HEK293 (cell line): ENCODE data around the gene NELL1.

Experiments used
- CTCF ChIA-PET: fragments of 350-600 bp; formaldehyde crosslinking; extraction: SDS; loops from one replicate; lab custom pipeline; 2021; ENCODE audit warnings: antibody characterized with exemption; lab: Yijun Ruan, JAX
- POLR2A ChIA-PET: fragments of 300-600 bp; formaldehyde crosslinking; extraction: SDS; loops from one replicate; lab custom pipeline; 2020; ENCODE audit warnings: antibody characterized with exemption, inconsistent platforms; lab: Yijun Ruan, JAX
- H3K27ac ChIP-seq: fragments of 200-500 bp; sonication (Bioruptor generic); 2 replicates; pipeline ENCODE4 v1.5.1; 2014; ENCODE audit warnings: low read depth, low read length, control low read depth, inconsistent platforms; ENCODE audit errors: extremely low read depth
- H3K36me3 ChIP-seq, 2 experiments: fragments of 200-500 bp in 1 of 2; sonication (Bioruptor generic) in 1 of 2; 1 replicate in 1 of 2; 2 replicates in 1 of 2; pipeline ENCODE4 v1.5.1; 2014 to 2017; ENCODE audit warnings: inconsistent platforms in 2 of 2, low read length in 2 of 2; ENCODE audit not compliant: control insufficient read depth in 2 of 2, insufficient read depth in 1 of 2
- H3K4me1 ChIP-seq: fragments of 200-500 bp; sonication (Bioruptor generic); 2 replicates; pipeline ENCODE4 v1.5.1; 2014; ENCODE audit warnings: mild to moderate bottlenecking, low read length, inconsistent platforms; ENCODE audit not compliant: control insufficient read depth, insufficient read depth
- H3K4me3 ChIP-seq: 2 replicates; pipeline ENCODE4 v1.5.1; 2011; ENCODE audit warnings: low read depth, mild to moderate bottlenecking, control low read depth, low read length, moderate library complexity
- H3K9me3 ChIP-seq: fragments of 200-500 bp; sonication (Bioruptor generic); 2 replicates; pipeline ENCODE4 v1.5.1; 2014; ENCODE audit warnings: low read depth, low read length, inconsistent platforms; ENCODE audit not compliant: control insufficient read depth, insufficient read depth
- GLI2 ChIP-seq: fragments of 450-650 bp; formaldehyde crosslinking; IDR thresholded peaks from 2 replicates; pipeline ENCODE4; 2017; ENCODE audit warnings: missing biosample characterization, missing genetic modification characterization, low read depth, borderline replicate concordance
- GLIS1 ChIP-seq: fragments of 450-650 bp; formaldehyde crosslinking; IDR thresholded peaks from 2 replicates; pipeline ENCODE4 v1.5.1; 2016; ENCODE audit warnings: missing biosample characterization, missing genetic modification characterization
- KLF7 ChIP-seq: fragments of 450-650 bp; formaldehyde crosslinking; IDR thresholded peaks from 2 replicates; pipeline ENCODE4 v1.5.1; 2016; ENCODE audit warnings: missing biosample characterization, missing genetic modification characterization, borderline replicate concordance
- REPIN1 ChIP-seq: fragments of 450-650 bp; formaldehyde crosslinking; IDR thresholded peaks from 2 replicates; pipeline ENCODE4 v1.5.1; 2017; ENCODE audit warnings: missing biosample characterization, missing genetic modification characterization, low read depth
- SALL2 ChIP-seq: fragments of 450-650 bp; formaldehyde crosslinking; IDR thresholded peaks from 2 replicates; pipeline ENCODE4 v1.5.0; 2017; ENCODE audit warnings: missing biosample characterization, mild to moderate bottlenecking, missing genetic modification characterization, borderline replicate concordance
- ZNF155 ChIP-seq: fragments of 450-650 bp; formaldehyde crosslinking; IDR thresholded peaks from 2 replicates; pipeline ENCODE4 v1.5.1; 2016; ENCODE audit warnings: missing biosample characterization, missing genetic modification characterization
- ZNF175 ChIP-seq: fragments of 450-650 bp; formaldehyde crosslinking; IDR thresholded peaks from 2 replicates; pipeline ENCODE4 v1.5.1; 2016; ENCODE audit warnings: missing biosample characterization, missing genetic modification characterization
- ZNF221 ChIP-seq: fragments of 450-650 bp; formaldehyde crosslinking; IDR thresholded peaks from 2 replicates; pipeline ENCODE4 v1.5.1; 2017; ENCODE audit warnings: missing biosample characterization, missing genetic modification characterization, borderline replicate concordance
- ZNF274 ChIP-seq, 2 experiments: fragments of 200-500 bp in 1 of 2; fragments of 450-650 bp in 1 of 2; sonication (Bioruptor generic) in 1 of 2; formaldehyde crosslinking in 1 of 2; IDR thresholded peaks; 2 replicates each; pipeline versions ENCODE4 v1.5.1 to v1.6.1; 2014 to 2016; ENCODE audit warnings: borderline replicate concordance in 1 of 2, inconsistent platforms in 1 of 2, low read length in 1 of 2, missing biosample characterization in 1 of 2, missing genetic modification characterization in 1 of 2
- ZNF302 ChIP-seq: fragments of 450-650 bp; formaldehyde crosslinking; IDR thresholded peaks from 2 replicates; pipeline ENCODE4 v1.5.1; 2016; ENCODE audit warnings: missing biosample characterization, missing genetic modification characterization, low read depth
- ZNF366 ChIP-seq: fragments of 450-650 bp; formaldehyde crosslinking; conservative IDR thresholded peaks from 2 replicates; pipeline ENCODE4 v1.5.1; 2016; ENCODE audit warnings: missing biosample characterization, missing genetic modification characterization
- ZNF37A ChIP-seq: fragments of 450-650 bp; IDR thresholded peaks from 2 replicates; pipeline ENCODE4 v1.5.1; 2018; ENCODE audit warnings: missing biosample characterization, missing genetic modification characterization
- ZNF404 ChIP-seq: fragments of 450-650 bp; formaldehyde crosslinking; IDR thresholded peaks from 2 replicates; pipeline ENCODE4 v1.5.1; 2017; ENCODE audit warnings: missing biosample characterization, missing genetic modification characterization
- ZNF416 ChIP-seq: fragments of 450-650 bp; formaldehyde crosslinking; IDR thresholded peaks from 2 replicates; pipeline ENCODE4 v1.5.1; 2016; ENCODE audit warnings: missing biosample characterization, missing genetic modification characterization
- ZNF433 ChIP-seq: fragments of 450-650 bp; formaldehyde crosslinking; IDR thresholded peaks from 2 replicates; pipeline ENCODE4 v1.5.1; 2016; ENCODE audit warnings: missing biosample characterization, missing genetic modification characterization, low read depth
- ZNF514 ChIP-seq: fragments of 450-650 bp; formaldehyde crosslinking; IDR thresholded peaks from 2 replicates; pipeline ENCODE4 v1.5.1; 2016; ENCODE audit warnings: missing biosample characterization, missing genetic modification characterization
- ZNF544 ChIP-seq: fragments of 450-650 bp; formaldehyde crosslinking; IDR thresholded peaks from 2 replicates; pipeline ENCODE4 v1.5.0; 2017; ENCODE audit warnings: missing biosample characterization, missing genetic modification characterization
- ZNF677 ChIP-seq: fragments of 450-650 bp; IDR thresholded peaks from 2 replicates; pipeline ENCODE4 v1.5.0; 2018; ENCODE audit warnings: missing biosample characterization, mild to moderate bottlenecking, missing genetic modification characterization, moderate library complexity
- ZNF701 ChIP-seq: fragments of 450-650 bp; formaldehyde crosslinking; IDR thresholded peaks from 2 replicates; pipeline ENCODE4 v1.5.1; 2016; ENCODE audit warnings: missing biosample characterization, missing genetic modification characterization
- ZNF76 ChIP-seq: fragments of 450-650 bp; formaldehyde crosslinking; IDR thresholded peaks from 2 replicates; pipeline ENCODE4; 2016; ENCODE audit warnings: low read depth, missing biosample characterization, missing genetic modification characterization, borderline replicate concordance
- TF ChIP-seq, protein P1 (sequence below): fragments of 450-650 bp; formaldehyde crosslinking; IDR thresholded peaks from 2 replicates; pipeline ENCODE4 v1.5.1; 2016; ENCODE audit warnings: missing biosample characterization, missing genetic modification characterization
- TF ChIP-seq, protein P2 (sequence below): fragments of 450-650 bp; formaldehyde crosslinking; IDR thresholded peaks from 2 replicates; pipeline ENCODE4 v1.5.0; 2017; ENCODE audit warnings: missing biosample characterization, missing genetic modification characterization, borderline replicate concordance
- TF ChIP-seq, protein P3 (sequence below): fragments of 450-650 bp; formaldehyde crosslinking; IDR thresholded peaks from 2 replicates; pipeline ENCODE4 v1.5.1; 2016; ENCODE audit warnings: missing biosample characterization, missing genetic modification characterization
- TF ChIP-seq, protein P4 (sequence below): fragments of 450-650 bp; formaldehyde crosslinking; IDR thresholded peaks from 2 replicates; pipeline ENCODE4 v1.5.1; 2016; ENCODE audit warnings: missing biosample characterization, missing genetic modification characterization
- TF ChIP-seq, protein P5 (sequence below): fragments of 450-650 bp; formaldehyde crosslinking; IDR thresholded peaks from 2 replicates; pipeline ENCODE4 v1.5.1; 2016; ENCODE audit warnings: missing biosample characterization, missing genetic modification characterization
- TF ChIP-seq, protein P6 (sequence below): fragments of 450-650 bp; formaldehyde crosslinking; IDR thresholded peaks from 2 replicates; pipeline ENCODE4 v1.5.1; 2016; ENCODE audit warnings: missing biosample characterization, missing genetic modification characterization

NELL1 gene

DNA sequence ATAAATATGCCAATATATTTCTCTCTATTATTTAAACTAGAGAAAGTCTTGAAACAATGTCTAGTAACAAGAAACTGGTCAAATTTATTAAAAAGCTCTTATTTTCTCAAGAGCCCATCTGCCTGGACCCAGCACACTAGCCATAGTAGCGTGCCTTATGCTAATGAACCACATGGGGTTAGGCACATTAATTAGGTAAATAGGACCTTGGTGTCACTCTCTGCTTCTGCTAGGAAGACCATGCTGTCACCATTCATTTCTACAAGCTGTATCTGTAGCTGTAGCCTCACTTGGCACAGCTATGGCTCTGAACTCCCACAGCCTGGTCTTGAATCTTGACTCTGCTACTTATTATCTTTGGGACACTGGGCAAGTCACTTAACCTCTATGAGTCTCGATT is 390.5 kb downstream of the NELL1 start:
- POLR2A ChIA-PET: no interaction called here
- H3K4me1 ChIP-seq: no peaks in the 10 kb centered on the region
- H3K36me3 ChIP-seq: no peaks in the 10 kb centered on the region
- CTCF ChIA-PET: no interaction called here
- no peak overlapping the region for H3K27ac ChIP-seq
- H3K9me3 ChIP-seq: no peaks in the 10 kb centered on the region
- H3K4me3 ChIP-seq: no peak overlapping the region
- TF ChIP-seq, protein P1, sequence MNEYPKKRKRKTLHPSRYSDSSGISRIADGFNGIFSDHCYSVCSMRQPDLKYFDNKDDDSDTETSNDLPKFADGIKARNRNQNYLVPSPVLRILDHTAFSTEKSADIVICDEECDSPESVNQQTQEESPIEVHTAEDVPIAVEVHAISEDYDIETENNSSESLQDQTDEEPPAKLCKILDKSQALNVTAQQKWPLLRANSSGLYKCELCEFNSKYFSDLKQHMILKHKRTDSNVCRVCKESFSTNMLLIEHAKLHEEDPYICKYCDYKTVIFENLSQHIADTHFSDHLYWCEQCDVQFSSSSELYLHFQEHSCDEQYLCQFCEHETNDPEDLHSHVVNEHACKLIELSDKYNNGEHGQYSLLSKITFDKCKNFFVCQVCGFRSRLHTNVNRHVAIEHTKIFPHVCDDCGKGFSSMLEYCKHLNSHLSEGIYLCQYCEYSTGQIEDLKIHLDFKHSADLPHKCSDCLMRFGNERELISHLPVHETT: no peak
- TF ChIP-seq ZNF175 (tag by site-specific recombination) (no peak), REPIN1 (tag by site-specific recombination) (no peak), ZNF302 (tag by site-specific recombination) (no peak), ZNF404 (tag by site-specific recombination) (no peak), ZNF544 (tag by site-specific recombination) (no peak), ZNF677 (tag by site-specific recombination) (no peak), ZNF701 (tag by site-specific recombination) (no peak), ZNF76 (tag by site-specific recombination) (no peak), ZNF37A (tag by site-specific recombination) (no peak), ZNF221 (no peak), KLF7 (tag by site-specific recombination) (no peak)
- TF ChIP-seq, protein P2, sequence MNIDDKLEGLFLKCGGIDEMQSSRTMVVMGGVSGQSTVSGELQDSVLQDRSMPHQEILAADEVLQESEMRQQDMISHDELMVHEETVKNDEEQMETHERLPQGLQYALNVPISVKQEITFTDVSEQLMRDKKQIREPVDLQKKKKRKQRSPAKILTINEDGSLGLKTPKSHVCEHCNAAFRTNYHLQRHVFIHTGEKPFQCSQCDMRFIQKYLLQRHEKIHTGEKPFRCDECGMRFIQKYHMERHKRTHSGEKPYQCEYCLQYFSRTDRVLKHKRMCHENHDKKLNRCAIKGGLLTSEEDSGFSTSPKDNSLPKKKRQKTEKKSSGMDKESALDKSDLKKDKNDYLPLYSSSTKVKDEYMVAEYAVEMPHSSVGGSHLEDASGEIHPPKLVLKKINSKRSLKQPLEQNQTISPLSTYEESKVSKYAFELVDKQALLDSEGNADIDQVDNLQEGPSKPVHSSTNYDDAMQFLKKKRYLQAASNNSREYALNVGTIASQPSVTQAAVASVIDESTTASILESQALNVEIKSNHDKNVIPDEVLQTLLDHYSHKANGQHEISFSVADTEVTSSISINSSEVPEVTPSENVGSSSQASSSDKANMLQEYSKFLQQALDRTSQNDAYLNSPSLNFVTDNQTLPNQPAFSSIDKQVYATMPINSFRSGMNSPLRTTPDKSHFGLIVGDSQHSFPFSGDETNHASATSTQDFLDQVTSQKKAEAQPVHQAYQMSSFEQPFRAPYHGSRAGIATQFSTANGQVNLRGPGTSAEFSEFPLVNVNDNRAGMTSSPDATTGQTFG (tag by site-specific recombination): no peak
- TF ChIP-seq, protein P3, sequence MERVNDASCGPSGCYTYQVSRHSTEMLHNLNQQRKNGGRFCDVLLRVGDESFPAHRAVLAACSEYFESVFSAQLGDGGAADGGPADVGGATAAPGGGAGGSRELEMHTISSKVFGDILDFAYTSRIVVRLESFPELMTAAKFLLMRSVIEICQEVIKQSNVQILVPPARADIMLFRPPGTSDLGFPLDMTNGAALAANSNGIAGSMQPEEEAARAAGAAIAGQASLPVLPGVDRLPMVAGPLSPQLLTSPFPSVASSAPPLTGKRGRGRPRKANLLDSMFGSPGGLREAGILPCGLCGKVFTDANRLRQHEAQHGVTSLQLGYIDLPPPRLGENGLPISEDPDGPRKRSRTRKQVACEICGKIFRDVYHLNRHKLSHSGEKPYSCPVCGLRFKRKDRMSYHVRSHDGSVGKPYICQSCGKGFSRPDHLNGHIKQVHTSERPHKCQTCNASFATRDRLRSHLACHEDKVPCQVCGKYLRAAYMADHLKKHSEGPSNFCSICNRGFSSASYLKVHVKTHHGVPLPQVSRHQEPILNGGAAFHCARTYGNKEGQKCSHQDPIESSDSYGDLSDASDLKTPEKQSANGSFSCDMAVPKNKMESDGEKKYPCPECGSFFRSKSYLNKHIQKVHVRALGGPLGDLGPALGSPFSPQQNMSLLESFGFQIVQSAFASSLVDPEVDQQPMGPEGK: no peak
- TF ChIP-seq, protein P4, sequence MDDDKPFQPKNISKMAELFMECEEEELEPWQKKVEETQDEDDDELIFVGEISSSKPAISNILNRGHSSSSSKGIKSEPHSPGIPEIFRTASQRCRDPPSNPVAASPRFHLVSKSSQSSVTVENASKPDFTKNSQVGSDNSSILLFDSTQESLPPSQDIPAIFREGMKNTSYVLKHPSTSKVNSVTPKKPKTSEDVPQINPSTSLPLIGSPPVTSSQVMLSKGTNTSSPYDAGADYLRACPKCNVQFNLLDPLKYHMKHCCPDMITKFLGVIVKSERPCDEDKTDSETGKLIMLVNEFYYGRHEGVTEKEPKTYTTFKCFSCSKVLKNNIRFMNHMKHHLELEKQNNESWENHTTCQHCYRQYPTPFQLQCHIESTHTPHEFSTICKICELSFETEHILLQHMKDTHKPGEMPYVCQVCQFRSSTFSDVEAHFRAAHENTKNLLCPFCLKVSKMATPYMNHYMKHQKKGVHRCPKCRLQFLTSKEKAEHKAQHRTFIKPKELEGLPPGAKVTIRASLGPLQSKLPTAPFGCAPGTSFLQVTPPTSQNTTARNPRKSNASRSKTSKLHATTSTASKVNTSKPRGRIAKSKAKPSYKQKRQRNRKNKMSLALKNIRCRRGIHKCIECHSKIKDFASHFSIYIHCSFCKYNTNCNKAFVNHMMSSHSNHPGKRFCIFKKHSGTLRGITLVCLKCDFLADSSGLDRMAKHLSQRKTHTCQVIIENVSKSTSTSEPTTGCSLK (tag by site-specific recombination): no peak

DNA sequence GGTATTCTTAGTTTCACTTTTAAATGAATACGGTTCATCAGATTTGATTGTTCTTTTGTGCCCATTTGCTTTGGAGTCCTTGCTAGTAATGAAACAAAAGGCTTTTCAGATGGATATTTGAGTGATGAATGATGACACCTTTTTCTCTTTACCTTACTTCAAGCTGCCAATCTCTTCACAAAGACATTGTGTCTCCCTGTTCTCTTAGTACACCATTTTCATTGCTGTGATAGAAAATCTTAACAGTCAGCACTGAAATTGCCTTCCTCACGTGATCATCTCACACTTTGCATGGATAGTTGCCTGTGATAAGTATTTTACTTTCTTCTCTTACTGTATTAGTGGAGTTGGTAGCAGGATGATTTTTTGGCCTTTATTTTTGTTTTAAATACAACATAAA is 396.6 kb downstream of the NELL1 start:
- Histone ChIP-seq H3K4me3 (no peak overlapping the region), H3K27ac (no peak overlapping the region), H3K9me3 (no peaks in the 10 kb centered on the region), H3K36me3 (no peaks in the 10 kb centered on the region), H3K4me1 (no peaks in the 10 kb centered on the region)
- ChIA-PET POLR2A (no interaction called here), CTCF (no interaction called here)
- TF ChIP-seq GLI2 (tag by site-specific recombination): no peak
- TF ChIP-seq SALL2: no peak
- TF ChIP-seq ZNF366 (tag by site-specific recombination): no peak
- TF ChIP-seq, protein P5, sequence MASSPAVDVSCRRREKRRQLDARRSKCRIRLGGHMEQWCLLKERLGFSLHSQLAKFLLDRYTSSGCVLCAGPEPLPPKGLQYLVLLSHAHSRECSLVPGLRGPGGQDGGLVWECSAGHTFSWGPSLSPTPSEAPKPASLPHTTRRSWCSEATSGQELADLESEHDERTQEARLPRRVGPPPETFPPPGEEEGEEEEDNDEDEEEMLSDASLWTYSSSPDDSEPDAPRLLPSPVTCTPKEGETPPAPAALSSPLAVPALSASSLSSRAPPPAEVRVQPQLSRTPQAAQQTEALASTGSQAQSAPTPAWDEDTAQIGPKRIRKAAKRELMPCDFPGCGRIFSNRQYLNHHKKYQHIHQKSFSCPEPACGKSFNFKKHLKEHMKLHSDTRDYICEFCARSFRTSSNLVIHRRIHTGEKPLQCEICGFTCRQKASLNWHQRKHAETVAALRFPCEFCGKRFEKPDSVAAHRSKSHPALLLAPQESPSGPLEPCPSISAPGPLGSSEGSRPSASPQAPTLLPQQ (tag by site-specific recombination): no peak
- no peak for TF ChIP-seq ZNF274 (IDR thresholded peaks at IDR 0.05; ENCODE audit: low read length)
- TF ChIP-seq ZNF274 (tag by site-specific recombination; IDR thresholded peaks at IDR 0.05; ENCODE audit: borderline replicate concordance): no peak
- no peak for TF ChIP-seq ZNF514 (tag by site-specific recombination)
- no peak for TF ChIP-seq GLIS1
- TF ChIP-seq, protein P6, sequence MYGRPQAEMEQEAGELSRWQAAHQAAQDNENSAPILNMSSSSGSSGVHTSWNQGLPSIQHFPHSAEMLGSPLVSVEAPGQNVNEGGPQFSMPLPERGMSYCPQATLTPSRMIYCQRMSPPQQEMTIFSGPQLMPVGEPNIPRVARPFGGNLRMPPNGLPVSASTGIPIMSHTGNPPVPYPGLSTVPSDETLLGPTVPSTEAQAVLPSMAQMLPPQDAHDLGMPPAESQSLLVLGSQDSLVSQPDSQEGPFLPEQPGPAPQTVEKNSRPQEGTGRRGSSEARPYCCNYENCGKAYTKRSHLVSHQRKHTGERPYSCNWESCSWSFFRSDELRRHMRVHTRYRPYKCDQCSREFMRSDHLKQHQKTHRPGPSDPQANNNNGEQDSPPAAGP: no peak
- TF ChIP-seq ZNF433: no peak
- no peak for TF ChIP-seq ZNF416 (tag by site-specific recombination)
- TF ChIP-seq ZNF155 (tag by site-specific recombination): no peak
